ENCODE results near the gene FOXO6.

FOXO6 gene

DNA sequence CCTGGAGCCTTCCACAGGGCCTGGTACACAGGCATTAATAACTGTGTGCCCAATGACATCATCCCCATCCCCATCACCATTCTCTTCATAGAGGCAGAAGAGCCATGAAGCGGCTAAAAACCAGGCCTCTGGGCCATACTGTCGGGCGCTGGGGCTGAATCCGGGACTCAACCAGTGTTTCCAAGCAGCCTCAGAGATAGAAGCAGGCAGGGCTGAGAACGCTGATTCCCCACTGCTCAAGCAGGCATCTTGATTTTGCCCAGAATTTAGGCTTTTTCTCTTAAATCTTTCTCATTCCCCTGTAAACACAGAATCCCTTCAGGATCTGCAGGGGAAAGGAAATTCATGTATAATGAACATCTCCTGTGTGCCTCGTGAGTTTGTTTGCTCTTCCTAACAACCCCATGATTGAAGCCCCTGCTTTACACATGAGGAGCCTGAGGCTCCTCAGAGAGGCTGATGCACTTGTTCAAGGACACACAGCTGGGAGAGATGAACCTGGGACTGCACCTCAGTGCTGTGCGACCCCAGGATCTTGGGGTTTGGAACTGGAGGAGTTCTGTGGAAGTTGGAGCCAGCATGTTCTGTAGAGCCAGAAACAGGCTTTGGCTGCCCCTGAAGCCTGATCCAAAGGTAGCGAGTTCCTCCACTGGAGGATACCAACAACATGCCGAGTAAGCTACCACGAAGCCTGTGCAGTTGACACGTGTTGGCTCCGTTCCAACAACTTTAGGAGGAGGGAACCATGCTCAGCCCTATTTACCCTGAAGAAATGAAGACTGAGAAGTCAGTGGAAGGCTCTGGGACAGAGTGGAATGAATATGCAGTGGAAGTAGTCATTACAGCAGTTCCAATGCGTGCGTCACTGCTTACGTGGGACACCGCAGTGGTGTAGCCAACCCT is 67.8 kb downstream of the FOXO6 start:
- no peak for DNase-seq

- no peak for DNase-seq
Observed at GRCh38 chr1:41429641-41430035, 68.4 kb downstream of the FOXO6 start.

DNA sequence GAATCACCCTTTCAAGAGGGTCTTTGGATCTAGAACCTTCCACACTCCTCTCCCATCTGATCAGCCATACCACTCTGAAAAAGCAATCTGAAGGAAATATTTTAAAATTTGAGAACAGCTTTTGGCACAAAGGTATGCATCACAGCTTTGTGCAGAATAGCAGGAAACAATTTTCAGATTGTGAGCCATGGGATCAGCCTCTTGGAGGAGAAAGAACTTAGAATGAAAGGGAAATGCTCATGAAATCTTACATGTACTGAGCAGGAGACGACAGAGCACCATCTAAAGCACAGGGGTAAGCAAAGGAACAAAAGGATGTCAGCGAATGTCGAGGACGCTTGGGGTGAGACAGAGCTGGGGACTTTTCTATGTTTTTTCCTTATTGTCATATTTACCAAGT is 68.8 kb downstream of the FOXO6 start:
- no peak for DNase-seq

DNA sequence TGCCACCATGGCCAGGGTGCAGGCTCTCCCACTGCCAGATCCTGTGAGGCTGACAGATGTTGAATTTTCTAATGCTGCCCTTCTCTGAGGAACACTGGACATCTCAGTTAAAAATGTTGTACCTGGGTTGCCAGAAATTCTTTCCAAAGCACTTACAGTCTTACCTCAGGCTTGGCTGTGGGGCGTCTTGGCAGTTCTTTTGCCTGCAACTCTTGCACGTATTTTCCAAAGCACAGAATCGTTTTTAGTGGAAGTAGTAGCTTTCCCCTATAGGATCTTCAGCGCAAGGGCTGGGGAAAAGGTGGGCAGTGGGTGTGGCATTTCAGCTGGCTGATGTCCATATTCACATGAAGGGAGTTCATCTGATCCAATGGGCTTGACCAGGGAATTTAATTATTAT is 69.3 kb downstream of the FOXO6 start:
- DNase-seq: no peak

DNA sequence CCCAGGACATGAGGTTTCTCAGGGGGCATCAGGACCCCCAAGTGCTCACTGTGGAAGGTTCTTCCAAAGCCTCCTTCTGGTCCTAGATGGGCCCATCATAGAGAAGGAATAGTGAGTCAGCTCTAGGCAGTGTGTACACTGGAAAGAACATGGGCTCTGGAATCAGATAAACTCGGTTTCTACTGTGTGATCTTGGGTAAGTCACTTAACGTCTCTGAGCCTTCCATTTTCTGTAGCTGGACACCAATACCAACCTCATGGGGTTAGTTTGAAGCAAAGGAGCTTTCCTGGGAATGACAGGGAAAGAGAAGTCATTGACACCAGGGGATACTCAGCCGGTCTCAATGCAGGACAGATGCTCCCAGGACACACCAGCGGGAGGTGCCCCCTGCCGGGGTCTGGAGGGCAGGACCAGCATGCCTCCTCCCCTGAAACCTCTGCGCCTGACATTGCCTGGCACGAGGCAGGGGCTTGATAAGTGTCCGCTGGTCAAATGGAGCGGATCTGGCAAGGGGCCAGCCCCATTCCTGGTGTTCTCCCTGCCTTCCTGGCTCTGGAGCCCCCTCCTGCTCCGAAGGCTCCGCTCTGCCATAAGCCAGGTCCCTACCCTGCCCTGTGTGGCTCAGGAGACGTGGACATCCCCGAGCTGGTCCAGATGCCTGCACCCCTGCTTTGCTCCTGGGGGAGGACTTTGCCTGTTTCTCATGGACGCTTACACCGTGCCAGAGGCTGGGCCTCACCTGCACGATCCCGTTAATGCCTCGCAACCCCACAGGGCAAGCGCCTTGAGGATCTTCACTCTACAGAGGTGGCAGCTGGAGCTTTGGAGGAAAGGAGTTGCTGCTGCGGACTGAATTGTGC is 70.5 kb downstream of the FOXO6 start:
- no peak for DNase-seq
